WERI-Rb-1 (cell line): ENCODE results near the gene FBXO45.
A peak's percentile ranks its signal among the peaks of the same experiment; 100 is the strongest.
"Not testable (repeated sequence)": the region's sequence is repeated elsewhere in the genome, so short reads cannot be mapped to it uniquely, and the experiment has no call there.

Source experiments
- DNase-seq: peaks from one replicate; pipeline ENCODE4 v3.0.0-alpha.2; 2020
- H3K27ac ChIP-seq: fragments of 250-450 bp; sonication (Bioruptor Pico); 2 replicates; pipeline ENCODE4 v1.5.1; 2020; ENCODE audit warnings: mild to moderate bottlenecking, moderate library complexity
- H3K27me3 ChIP-seq: fragments of 250-450 bp; sonication (Bioruptor Pico); 2 replicates; pipeline ENCODE4 v1.5.1; 2021; ENCODE audit warnings: mild to moderate bottlenecking, low read depth, moderate library complexity; ENCODE audit not compliant: insufficient read depth, severe bottlenecking
- H3K36me3 ChIP-seq: fragments of 250-450 bp; sonication (Bioruptor Pico); 2 replicates; pipeline ENCODE4 v1.5.1; 2020; ENCODE audit warnings: mild to moderate bottlenecking, moderate library complexity
- H3K4me3 ChIP-seq: 2 replicates; pipeline ENCODE4 v1.5.1; 2011; ENCODE audit warnings: low read depth, mild to moderate bottlenecking, control low read depth, low read length
- H3K9me3 ChIP-seq: fragments of 250-450 bp; sonication (Bioruptor Pico); 2 replicates; pipeline ENCODE4 v1.5.1; 2021; ENCODE audit warnings: mild to moderate bottlenecking, moderate library complexity; ENCODE audit not compliant: severe bottlenecking
- CTCF ChIP-seq: IDR thresholded peaks from 2 replicates; pipeline ENCODE4 v1.5.1; 2011; ENCODE audit warnings: low read depth, mild to moderate bottlenecking, control low read depth, inconsistent platforms, low read length

FBXO45 gene

DNA sequence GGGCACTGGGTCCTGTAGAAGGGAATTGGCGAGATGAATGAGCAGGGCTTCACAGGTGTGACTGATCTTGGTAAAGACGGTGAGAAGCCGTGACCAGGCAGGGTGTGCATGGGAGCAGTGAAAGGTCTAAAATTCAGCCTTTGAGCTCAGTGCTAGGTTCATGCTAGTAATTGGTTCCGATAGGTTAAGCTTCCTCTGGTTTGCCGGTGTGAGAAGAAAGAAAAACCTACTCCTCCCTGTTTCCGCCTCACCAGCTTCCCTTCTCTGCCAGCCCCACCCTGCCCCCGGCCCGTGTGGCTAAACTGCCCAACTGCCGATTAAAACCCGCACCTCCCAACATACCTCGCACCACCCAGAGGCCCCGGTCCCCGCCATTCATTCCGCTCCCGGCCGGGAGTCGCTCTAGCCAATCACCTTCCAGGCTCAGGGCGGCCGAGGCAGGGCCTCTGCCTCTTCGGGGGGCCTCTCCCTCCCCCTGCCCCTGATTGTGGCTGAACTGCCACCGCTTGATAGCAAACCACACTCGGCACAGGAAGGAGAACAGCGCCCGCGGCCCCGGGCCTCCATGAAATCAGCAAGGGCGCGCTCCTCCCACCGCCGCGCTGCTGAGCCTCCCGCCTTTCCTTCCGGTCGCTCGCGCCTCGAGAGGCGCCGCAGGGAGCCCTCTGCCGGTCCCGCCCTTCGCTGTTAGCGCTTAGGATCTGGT, 63.7 kb downstream of the FBXO45 start:
- peak overlapping the region; percentile 49 for H3K4me3 ChIP-seq
- DNase-seq = peak; percentile 82
- TF ChIP-seq CTCF = peak; percentile 24; the same call in 1 of the 2 replicates
- no peaks in the 10 kb centered on the region for H3K27me3 ChIP-seq
- H3K36me3 ChIP-seq = no peaks in the 10 kb centered on the region
- no peaks in the 10 kb centered on the region for H3K9me3 ChIP-seq
- H3K27ac ChIP-seq = peak overlapping the region; percentile 81

- H3K27ac ChIP-seq = no peak overlapping the region
- no peak for TF ChIP-seq CTCF
- H3K9me3 ChIP-seq = no peaks in the 10 kb centered on the region
- no peak for DNase-seq
- no peak overlapping the region for H3K4me3 ChIP-seq
- no peaks in the 10 kb centered on the region for H3K36me3 ChIP-seq
- H3K27me3 ChIP-seq = no peaks in the 10 kb centered on the region
These were observed 65.2 kb downstream of the FBXO45 start for GRCh38 chr3:196633555-196634151.

- no peak for DNase-seq
- Histone ChIP-seq H3K9me3 (no peaks in the 10 kb centered on the region), H3K4me3 (no peak overlapping the region), H3K27me3 (no peaks in the 10 kb centered on the region), H3K36me3 (no peaks in the 10 kb centered on the region), H3K27ac (no peak overlapping the region)
- no peak for TF ChIP-seq CTCF
These were observed 65.8 kb downstream of the FBXO45 start for GRCh38 chr3:196634224-196634623.

DNA sequence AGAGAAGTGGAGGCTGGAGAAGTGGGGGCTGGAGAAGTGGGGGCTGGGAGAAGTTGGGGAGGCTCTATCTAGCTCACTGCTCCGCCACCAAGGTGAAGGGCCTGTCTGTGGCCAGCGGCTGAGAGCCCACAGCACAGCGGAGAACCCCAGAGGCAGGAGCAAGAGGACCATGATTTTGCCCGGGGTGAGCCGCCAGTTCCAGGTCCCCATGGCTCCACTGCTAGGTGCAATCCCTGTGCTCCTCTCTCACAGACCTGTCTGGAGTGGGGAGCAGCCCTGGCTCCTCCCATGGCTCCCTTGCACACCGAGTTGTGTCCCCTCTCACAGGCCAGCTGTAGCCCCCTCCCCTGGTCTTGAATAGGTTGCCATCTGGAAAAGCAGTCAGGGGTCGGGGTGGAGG, 66.4 kb downstream of the FBXO45 start:
- no peak for DNase-seq
- H3K27me3 ChIP-seq = no peaks in the 10 kb centered on the region
- no peaks in the 10 kb centered on the region for H3K9me3 ChIP-seq
- no peak for TF ChIP-seq CTCF
- H3K36me3 ChIP-seq = no peaks in the 10 kb centered on the region
- H3K27ac ChIP-seq = no peak overlapping the region
- H3K4me3 ChIP-seq = no peak overlapping the region

DNA sequence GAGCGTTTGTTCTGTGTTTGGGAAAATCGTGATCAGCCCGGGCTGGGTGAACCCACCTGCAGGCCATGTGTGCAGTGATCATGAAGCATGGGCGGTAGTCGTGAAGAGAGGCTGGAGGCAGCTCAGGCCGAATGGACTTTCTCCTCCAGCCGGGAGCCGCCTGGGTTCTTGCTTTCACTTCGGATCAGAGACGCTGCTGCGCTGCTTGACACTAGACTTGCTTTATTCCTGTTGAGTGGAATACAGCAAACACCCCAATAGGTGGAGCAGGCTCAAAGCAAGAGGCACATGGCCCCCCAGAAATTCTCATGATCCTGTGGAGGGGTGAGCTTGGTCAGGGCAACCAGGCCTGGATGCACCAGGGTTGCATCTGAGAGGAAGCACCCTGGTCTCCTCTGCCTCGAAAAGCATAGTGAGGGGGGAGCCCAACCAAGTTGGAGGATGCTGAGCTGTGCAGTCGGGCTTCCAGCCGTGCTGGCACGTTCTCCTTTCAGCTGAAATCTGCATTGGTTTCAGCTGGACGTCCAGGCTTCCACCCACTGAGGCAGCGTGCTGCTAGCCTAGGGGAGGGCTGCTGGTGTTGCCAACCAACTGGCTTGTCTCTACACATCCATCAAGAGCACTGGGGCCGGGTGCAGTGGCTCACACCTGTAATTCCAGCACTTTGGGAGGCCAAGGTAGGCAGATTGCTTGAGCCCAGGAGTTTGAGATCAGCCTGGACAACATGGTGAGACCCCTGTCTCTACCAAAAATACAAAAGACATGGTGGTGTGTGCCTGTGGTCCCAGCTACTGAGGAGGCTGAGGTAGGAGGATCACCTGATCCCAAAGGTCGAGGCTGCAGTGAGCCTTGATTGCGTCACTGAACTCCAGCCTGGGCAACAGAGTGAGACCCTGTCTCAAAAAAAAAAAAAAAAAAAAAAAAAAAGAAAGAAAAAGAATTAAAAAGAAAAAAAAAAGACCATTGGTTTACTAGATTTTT, 68.2 kb downstream of the FBXO45 start:
- no peak for TF ChIP-seq CTCF
- H3K9me3 ChIP-seq = no peaks in the 10 kb centered on the region
- DNase-seq = no peak
- no peak overlapping the region for H3K4me3 ChIP-seq
- H3K27me3 ChIP-seq = no peaks in the 10 kb centered on the region
- H3K27ac ChIP-seq = no peak overlapping the region
- no peaks in the 10 kb centered on the region for H3K36me3 ChIP-seq

DNA sequence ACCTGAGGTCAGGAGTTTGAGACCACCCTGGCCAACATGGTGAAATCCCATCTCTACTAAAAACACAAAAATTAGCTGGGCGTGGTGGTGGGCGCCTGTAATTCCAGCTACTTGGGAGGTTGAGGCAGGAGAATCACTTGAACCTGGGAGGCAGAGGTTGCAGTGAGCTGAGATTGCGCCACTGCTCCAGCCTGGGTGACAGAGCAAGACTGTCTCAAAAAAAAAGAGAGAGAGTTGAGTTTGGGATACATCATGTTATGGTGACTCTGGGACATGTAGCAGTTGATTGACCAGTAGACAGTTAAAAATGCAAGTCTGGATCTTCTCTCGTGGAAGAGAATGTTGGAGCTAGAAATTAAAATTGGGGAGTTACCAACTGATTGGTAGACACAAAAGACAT, 69.5 kb downstream of the FBXO45 start:
- not testable (repeated sequence) for H3K27me3 ChIP-seq, H3K36me3 ChIP-seq, DNase-seq, H3K9me3 ChIP-seq, H3K4me3 ChIP-seq, H3K27ac ChIP-seq
